SU-DHL-6 (cell line): ENCODE measurements around the gene ADA.

Experiments used
- H2AFZ ChIP-seq: fragments of 200-600 bp; sonication (generic); 2 replicates; pipeline ENCODE4 v1.6.1; 2014; ENCODE audit warnings: low read depth, mild to moderate bottlenecking, moderate library complexity, mixed read lengths, antibody characterized with exemption, low read length; ENCODE audit not compliant: severe bottlenecking
- H3F3A ChIP-seq: fragments of 200-600 bp; shearing (Covaris generic); 2 replicates; pipeline ENCODE4 v1.6.0; 2016; ENCODE audit warnings: antibody characterized with exemption, mild to moderate bottlenecking; ENCODE audit not compliant: insufficient read depth
- H3K27ac ChIP-seq: fragments of 200-600 bp; sonication (generic); 2 replicates; pipeline ENCODE4 v1.5.1; 2016; ENCODE audit warnings: low read depth, mild to moderate bottlenecking, low read length, moderate library complexity, mixed read lengths
- H3K27me3 ChIP-seq: fragments of 200-600 bp; sonication (generic), shearing (Covaris generic); 2 replicates; pipeline ENCODE4 v1.6.0; 2014; ENCODE audit warnings: mild to moderate bottlenecking, low read length
- H3K36me3 ChIP-seq: fragments of 200-600 bp; sonication (generic); 2 replicates; pipeline ENCODE4 v1.6.1; 2014; ENCODE audit warnings: mild to moderate bottlenecking, low read length, mixed read lengths
- H3K4me2 ChIP-seq: fragments of 300-600, 200-600 bp; shearing (Covaris generic), sonication (generic); 2 replicates; pipeline ENCODE4 v1.6.0; 2014; ENCODE audit warnings: low read length, low read depth, mild to moderate bottlenecking; ENCODE audit not compliant: poor library complexity, severe bottlenecking
- H3K4me3 ChIP-seq: fragments of 200-600 bp; sonication (generic); 2 replicates; pipeline ENCODE4 v1.5.1; 2014; ENCODE audit warnings: antibody characterized with exemption, low read length, mild to moderate bottlenecking, mixed read lengths; ENCODE audit not compliant: insufficient read depth, poor library complexity, severe bottlenecking
- H3K79me2 ChIP-seq: fragments of 200-600 bp; sonication (generic); 2 replicates; pipeline ENCODE4 v1.6.1; 2014; ENCODE audit warnings: mild to moderate bottlenecking, low read length, moderate library complexity; ENCODE audit not compliant: insufficient read depth
- H3K9ac ChIP-seq: fragments of 200-600 bp; sonication (generic); 2 replicates; pipeline ENCODE4 v1.7.0; 2014; ENCODE audit warnings: mild to moderate bottlenecking, low read length
- H3K9me2 ChIP-seq: fragments of 200-600 bp; sonication (generic); replicated peaks from 2 replicates; pipeline ENCODE4 v1.6.1; 2014; ENCODE audit warnings: low read length; ENCODE audit not compliant: insufficient read depth
- H3K9me3 ChIP-seq: fragments of 200-600 bp; sonication (generic); 2 replicates; pipeline ENCODE4 v1.6.1; 2014; ENCODE audit warnings: low read length, mixed read lengths; ENCODE audit not compliant: insufficient read depth
- H4K20me1 ChIP-seq: fragments of 200-600 bp; sonication (generic); 2 replicates; pipeline ENCODE4 v1.6.1; 2014; ENCODE audit warnings: low read depth, mild to moderate bottlenecking, antibody characterized with exemption, low read length, moderate library complexity, mixed read lengths
- CTCF ChIP-seq: fragments of 200-600 bp; sonication (generic); IDR thresholded peaks from one replicate; pipeline ENCODE4 v1.5.1; 2017; ENCODE audit warnings: antibody characterized with exemption, mild to moderate bottlenecking, low read length, moderate library complexity; ENCODE audit not compliant: insufficient read depth, poor library complexity, severe bottlenecking
- EZH2phosphoT487 ChIP-seq: fragments of 200-600 bp; sonication (generic), shearing (Covaris generic); conservative IDR thresholded peaks from 2 replicates; pipeline ENCODE4 v1.6.1; 2018; ENCODE audit warnings: mild to moderate bottlenecking, antibody characterized with exemption, low read length, moderate library complexity, mixed read lengths

ADA gene

GRCh38 chr20:44691424-44692423, 40.2 kb upstream of the ADA start:
- no peaks in the 10 kb centered on the region for H3F3A ChIP-seq
- TF ChIP-seq EZH2phosphoT487 (no peak), CTCF (no peak)
- no peaks in the 10 kb centered on the region for H3K9me2 ChIP-seq
- H3K9ac ChIP-seq = no peak overlapping the region
- no peak overlapping the region for H3K27ac ChIP-seq
- H3K79me2 ChIP-seq = no peaks in the 10 kb centered on the region
- no peak overlapping the region for H3K4me2 ChIP-seq
- H3K9me3 ChIP-seq = no peaks in the 10 kb centered on the region
- no peaks in the 10 kb centered on the region for H4K20me1 ChIP-seq
- no peak overlapping the region for H2AFZ ChIP-seq
- no peaks in the 10 kb centered on the region for H3K36me3 ChIP-seq
- H3K27me3 ChIP-seq = no peaks in the 10 kb centered on the region
- no peak overlapping the region for H3K4me3 ChIP-seq

- Histone ChIP-seq H3K9me2 (no peaks in the 10 kb centered on the region), H3K4me3 (no peak overlapping the region), H2AFZ (no peak overlapping the region), H4K20me1 (no peaks in the 10 kb centered on the region), H3K9ac (no peak overlapping the region), H3K27me3 (no peaks in the 10 kb centered on the region), H3K79me2 (no peaks in the 10 kb centered on the region), H3K27ac (no peak overlapping the region), H3K4me2 (no peak overlapping the region), H3K36me3 (no peaks in the 10 kb centered on the region), H3F3A (no peaks in the 10 kb centered on the region), H3K9me3 (no peaks in the 10 kb centered on the region)
- TF ChIP-seq CTCF (no peak), EZH2phosphoT487 (no peak)
These were observed 39.4 kb upstream of the ADA start for GRCh38 chr20:44690781-44691423.

GRCh38 chr20:44689809-44690208, 38.3 kb upstream of the ADA start:
- H3K27me3 ChIP-seq = no peaks in the 10 kb centered on the region
- no peak overlapping the region for H3K27ac ChIP-seq
- H4K20me1 ChIP-seq = no peaks in the 10 kb centered on the region
- no peak for TF ChIP-seq EZH2phosphoT487
- TF ChIP-seq CTCF = no peak
- no peak overlapping the region for H3K4me2 ChIP-seq
- H3F3A ChIP-seq = no peaks in the 10 kb centered on the region
- no peaks in the 10 kb centered on the region for H3K36me3 ChIP-seq
- no peaks in the 10 kb centered on the region for H3K79me2 ChIP-seq
- no peaks in the 10 kb centered on the region for H3K9me2 ChIP-seq
- no peak overlapping the region for H3K4me3 ChIP-seq
- no peak overlapping the region for H3K9ac ChIP-seq
- no peak overlapping the region for H2AFZ ChIP-seq
- H3K9me3 ChIP-seq = no peaks in the 10 kb centered on the region
